Fibroblast of skin of back (primary cell): Measurements from ENCODE around the gene SNRPA.
"Not testable (repeated sequence)": the region's sequence is repeated elsewhere in the genome, so short reads cannot be mapped to it uniquely, and the experiment has no call there.

Experiments used
- DNase-seq: peaks from one replicate; pipeline ENCODE4 v3.0.0-alpha.2; 2013

The SNRPA gene

GRCh38 chr19:40721936-40722661, 28.9 kb upstream of the SNRPA start:
- no peak for DNase-seq

- DNase-seq, result no peak
Observed at GRCh38 chr19:40723661-40724254, 27.2 kb upstream of the SNRPA start.

- no peak for DNase-seq
Observed at GRCh38 chr19:40724315-40724714, 26.7 kb upstream of the SNRPA start.

- no peak for DNase-seq
Observed at GRCh38 chr19:40724855-40725254, 26.1 kb upstream of the SNRPA start.

- no peak for DNase-seq
Observed at GRCh38 chr19:40726279-40726678, 24.7 kb upstream of the SNRPA start.

- not testable (repeated sequence) for DNase-seq
Observed at GRCh38 chr19:40730065-40730464, 20.9 kb upstream of the SNRPA start.

- not testable (repeated sequence) for DNase-seq
Observed at GRCh38 chr19:40732304-40732703, 18.7 kb upstream of the SNRPA start.

GRCh38 chr19:40733149-40733548, 17.9 kb upstream of the SNRPA start:
- no peak for DNase-seq

- DNase-seq, result no peak
Observed at GRCh38 chr19:40735013-40735771, 15.8 kb upstream of the SNRPA start.

- no peak for DNase-seq
Observed at GRCh38 chr19:40736661-40737060, 14.3 kb upstream of the SNRPA start.

- no peak for DNase-seq
Observed at GRCh38 chr19:40737102-40737644, 13.8 kb upstream of the SNRPA start.

GRCh38 chr19:40739030-40739839, 11.8 kb upstream of the SNRPA start:
- DNase-seq, result no peak

GRCh38 chr19:40739871-40740703, 10.9 kb upstream of the SNRPA start:
- no peak for DNase-seq

GRCh38 chr19:40740747-40741146, 10.3 kb upstream of the SNRPA start:
- no peak for DNase-seq

GRCh38 chr19:40741527-40742390, 9.2 kb upstream of the SNRPA start:
- no peak for DNase-seq

- DNase-seq, result no peak
Observed at GRCh38 chr19:40742477-40742876, 8.5 kb upstream of the SNRPA start.

- no peak for DNase-seq
Observed at GRCh38 chr19:40742886-40743285, 8.1 kb upstream of the SNRPA start.

GRCh38 chr19:40743926-40744325, 7.1 kb upstream of the SNRPA start:
- DNase-seq, result no peak

GRCh38 chr19:40744554-40745401, 6.2 kb upstream of the SNRPA start:
- peak; percentile 8 for DNase-seq

- peak; percentile 69 for DNase-seq
Observed at GRCh38 chr19:40745402-40745780, 5.6 kb upstream of the SNRPA start.
